HepG2 (cell line): ENCODE data around the gene PCNP. TPM values are rescaled to one million over a fixed set of nuclear protein-coding genes. Genes with fewer than 3 reads are reported as not detected.

Experiments used
- FOXO4 ChIP-seq: sonication (generic); formaldehyde crosslinking; conservative IDR thresholded peaks from 2 replicates; pipeline ENCODE4 v1.8.1; 2023; ENCODE audit warnings: missing genetic modification reagents
- HINFP ChIP-seq: sonication (generic); formaldehyde crosslinking; IDR thresholded peaks from 2 replicates; pipeline ENCODE4 v1.4.0; 2020; ENCODE audit warnings: low read depth, mild to moderate bottlenecking, missing genetic modification reagents
- MIER3 ChIP-seq: IDR thresholded peaks from 2 replicates; pipeline ENCODE4 v1.6.1; 2016; ENCODE audit warnings: missing compliant biosample characterization, borderline replicate concordance
- RERE ChIP-seq: IDR thresholded peaks from 2 replicates; pipeline ENCODE4 v1.6.1; 2016; ENCODE audit warnings: low read depth, missing genetic modification reagents, missing compliant biosample characterization
- XBP1 ChIP-seq: sonication (generic); formaldehyde crosslinking; IDR thresholded peaks from 2 replicates; pipeline ENCODE4 v1.5.0; 2020; ENCODE audit warnings: missing genetic modification reagents
- ZNF576 ChIP-seq: sonication (generic); formaldehyde crosslinking; IDR thresholded peaks from 2 replicates; pipeline ENCODE4 v1.4.0; 2020; ENCODE audit warnings: mild to moderate bottlenecking, missing genetic modification reagents
- ZNF780A ChIP-seq: sonication (generic); formaldehyde crosslinking; IDR thresholded peaks from 2 replicates; pipeline ENCODE4 v1.8.0; 2022; ENCODE audit warnings: mild to moderate bottlenecking, missing genetic modification reagents, moderate library complexity
- ZSCAN22 ChIP-seq: sonication (generic); formaldehyde crosslinking; IDR thresholded peaks from 2 replicates; pipeline ENCODE4 v1.4.0; 2020; ENCODE audit warnings: mild to moderate bottlenecking, missing genetic modification reagents
- polyA plus RNA-seq, 8 experiments: library from polyadenylated mRNA; depleted of rRNA in 3 of 8; stranded (reverse) in 7 of 8; unstranded in 1 of 8; fragments of >200 nt; fragmentation: Illumina TruSeq in 4 of 8; extraction: Trizol in 4 of 8; gene quantifications; 2 replicates each; pipeline versions ENCODE4 v1.2.1 to v1.2.3, GENCODE V29; 2011 to 2016; ENCODE audit warnings: low read depth in 4 of 8, missing spikeins in 1 of 8, mixed read lengths in 1 of 8; ENCODE audit not compliant: insufficient read depth in 1 of 8
- total RNA-seq, 5 experiments: library from RNA; depleted of rRNA; stranded (reverse); fragments of >200 nt; fragmentation: Illumina TruSeq; extraction: Trizol; gene quantifications; 2 replicates each; pipeline ENCODE4 v1.2.3, GENCODE V29; 2016; ENCODE audit warnings: low read depth in 1 of 5
- TF ChIP-seq, protein P1 (sequence below): sonication (generic); formaldehyde crosslinking; IDR thresholded peaks from 2 replicates; pipeline ENCODE4 v1.4.0; 2020; ENCODE audit warnings: missing genetic modification reagents, borderline replicate concordance
- TF ChIP-seq, protein P2 (sequence below): sonication (generic); formaldehyde crosslinking; IDR thresholded peaks from 2 replicates; pipeline ENCODE4 v1.4.0; 2020; ENCODE audit warnings: missing genetic modification reagents, borderline replicate concordance

Gene PCNP
- total and polyA plus RNA-seq, 2 of the 13 experiments (the other 11 are each of a cell fraction or from before 2014, with no cell fraction given) = 44.1 to 78.2 TPM

- TF ChIP-seq, protein P1, sequence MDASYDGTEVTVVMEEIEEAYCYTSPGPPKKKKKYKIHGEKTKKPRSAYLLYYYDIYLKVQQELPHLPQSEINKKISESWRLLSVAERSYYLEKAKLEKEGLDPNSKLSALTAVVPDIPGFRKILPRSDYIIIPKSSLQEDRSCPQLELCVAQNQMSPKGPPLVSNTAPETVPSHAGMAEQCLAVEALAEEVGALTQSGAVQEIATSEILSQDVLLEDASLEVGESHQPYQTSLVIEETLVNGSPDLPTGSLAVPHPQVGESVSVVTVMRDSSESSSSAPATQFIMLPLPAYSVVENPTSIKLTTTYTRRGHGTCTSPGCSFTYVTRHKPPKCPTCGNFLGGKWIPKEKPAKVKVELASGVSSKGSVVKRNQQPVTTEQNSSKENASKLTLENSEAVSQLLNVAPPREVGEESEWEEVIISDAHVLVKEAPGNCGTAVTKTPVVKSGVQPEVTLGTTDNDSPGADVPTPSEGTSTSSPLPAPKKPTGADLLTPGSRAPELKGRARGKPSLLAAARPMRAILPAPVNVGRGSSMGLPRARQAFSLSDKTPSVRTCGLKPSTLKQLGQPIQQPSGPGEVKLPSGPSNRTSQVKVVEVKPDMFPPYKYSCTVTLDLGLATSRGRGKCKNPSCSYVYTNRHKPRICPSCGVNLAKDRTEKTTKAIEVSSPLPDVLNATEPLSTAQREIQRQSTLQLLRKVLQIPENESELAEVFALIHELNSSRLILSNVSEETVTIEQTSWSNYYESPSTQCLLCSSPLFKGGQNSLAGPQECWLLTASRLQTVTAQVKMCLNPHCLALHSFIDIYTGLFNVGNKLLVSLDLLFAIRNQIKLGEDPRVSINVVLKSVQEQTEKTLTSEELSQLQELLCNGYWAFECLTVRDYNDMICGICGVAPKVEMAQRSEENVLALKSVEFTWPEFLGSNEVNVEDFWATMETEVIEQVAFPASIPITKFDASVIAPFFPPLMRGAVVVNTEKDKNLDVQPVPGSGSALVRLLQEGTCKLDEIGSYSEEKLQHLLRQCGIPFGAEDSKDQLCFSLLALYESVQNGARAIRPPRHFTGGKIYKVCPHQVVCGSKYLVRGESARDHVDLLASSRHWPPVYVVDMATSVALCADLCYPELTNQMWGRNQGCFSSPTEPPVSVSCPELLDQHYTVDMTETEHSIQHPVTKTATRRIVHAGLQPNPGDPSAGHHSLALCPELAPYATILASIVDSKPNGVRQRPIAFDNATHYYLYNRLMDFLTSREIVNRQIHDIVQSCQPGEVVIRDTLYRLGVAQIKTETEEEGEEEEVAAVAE (CRISPR knock-in tag) = peak; percentile 43; the same call in 1 of the 2 replicates
- TF ChIP-seq HINFP (CRISPR knock-in tag) (0 out of 2 replicates have a peak, but pooled peaks have one; percentile 59), RERE (0 out of 2 replicates have a peak, but pooled peaks have one; percentile 56), ZNF576 (CRISPR knock-in tag) (no peak), ZNF780A (no peak), FOXO4 (CRISPR knock-in tag) (no peak), ZSCAN22 (CRISPR knock-in tag) (no peak), XBP1 (CRISPR knock-in tag) (no peak), MIER3 (CRISPR knock-in tag) (peak; percentile 39; the same call in 1 of the 2 replicates)
- TF ChIP-seq, protein P2, sequence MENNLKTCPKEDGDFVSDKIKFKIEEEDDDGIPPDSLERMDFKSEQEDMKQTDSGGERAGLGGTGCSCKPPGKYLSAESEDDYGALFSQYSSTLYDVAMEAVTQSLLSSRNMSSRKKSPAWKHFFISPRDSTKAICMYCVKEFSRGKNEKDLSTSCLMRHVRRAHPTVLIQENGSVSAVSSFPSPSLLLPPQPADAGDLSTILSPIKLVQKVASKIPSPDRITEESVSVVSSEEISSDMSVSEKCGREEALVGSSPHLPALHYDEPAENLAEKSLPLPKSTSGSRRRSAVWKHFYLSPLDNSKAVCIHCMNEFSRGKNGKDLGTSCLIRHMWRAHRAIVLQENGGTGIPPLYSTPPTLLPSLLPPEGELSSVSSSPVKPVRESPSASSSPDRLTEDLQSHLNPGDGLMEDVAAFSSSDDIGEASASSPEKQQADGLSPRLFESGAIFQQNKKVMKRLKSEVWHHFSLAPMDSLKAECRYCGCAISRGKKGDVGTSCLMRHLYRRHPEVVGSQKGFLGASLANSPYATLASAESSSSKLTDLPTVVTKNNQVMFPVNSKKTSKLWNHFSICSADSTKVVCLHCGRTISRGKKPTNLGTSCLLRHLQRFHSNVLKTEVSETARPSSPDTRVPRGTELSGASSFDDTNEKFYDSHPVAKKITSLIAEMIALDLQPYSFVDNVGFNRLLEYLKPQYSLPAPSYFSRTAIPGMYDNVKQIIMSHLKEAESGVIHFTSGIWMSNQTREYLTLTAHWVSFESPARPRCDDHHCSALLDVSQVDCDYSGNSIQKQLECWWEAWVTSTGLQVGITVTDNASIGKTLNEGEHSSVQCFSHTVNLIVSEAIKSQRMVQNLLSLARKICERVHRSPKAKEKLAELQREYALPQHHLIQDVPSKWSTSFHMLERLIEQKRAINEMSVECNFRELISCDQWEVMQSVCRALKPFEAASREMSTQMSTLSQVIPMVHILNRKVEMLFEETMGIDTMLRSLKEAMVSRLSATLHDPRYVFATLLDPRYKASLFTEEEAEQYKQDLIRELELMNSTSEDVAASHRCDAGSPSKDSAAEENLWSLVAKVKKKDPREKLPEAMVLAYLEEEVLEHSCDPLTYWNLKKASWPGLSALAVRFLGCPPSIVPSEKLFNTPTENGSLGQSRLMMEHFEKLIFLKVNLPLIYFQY (CRISPR knock-in tag) = no peak
These were observed 12.2 kb upstream of the PCNP start, which contains the start of gene TRMT10C (continued) for GRCh38 chr3:101561630-101562328.
